ENCODE results near the gene VSX2.

DNA sequence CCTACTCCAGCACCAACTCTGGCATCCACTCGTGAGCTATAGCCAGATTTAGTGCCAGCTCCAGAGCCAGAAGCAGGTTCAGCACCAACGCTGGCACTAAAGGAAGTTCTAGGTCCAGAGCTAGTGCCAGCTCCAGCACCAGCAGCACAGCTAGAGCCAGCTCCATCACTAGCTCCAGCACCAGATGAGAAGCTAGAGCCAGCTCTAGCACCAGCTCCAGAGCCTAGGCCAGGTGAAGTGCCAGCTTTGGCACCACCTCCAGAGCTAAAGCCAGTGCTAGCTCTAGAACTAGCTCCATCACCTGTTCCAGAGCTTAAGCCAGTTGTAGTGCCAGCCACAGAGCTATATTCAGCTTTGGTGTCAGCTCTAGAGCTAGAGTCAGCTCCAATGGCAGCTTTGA is 38.8 kb downstream of the VSX2 start:
- TF ChIP-seq, protein P1, sequence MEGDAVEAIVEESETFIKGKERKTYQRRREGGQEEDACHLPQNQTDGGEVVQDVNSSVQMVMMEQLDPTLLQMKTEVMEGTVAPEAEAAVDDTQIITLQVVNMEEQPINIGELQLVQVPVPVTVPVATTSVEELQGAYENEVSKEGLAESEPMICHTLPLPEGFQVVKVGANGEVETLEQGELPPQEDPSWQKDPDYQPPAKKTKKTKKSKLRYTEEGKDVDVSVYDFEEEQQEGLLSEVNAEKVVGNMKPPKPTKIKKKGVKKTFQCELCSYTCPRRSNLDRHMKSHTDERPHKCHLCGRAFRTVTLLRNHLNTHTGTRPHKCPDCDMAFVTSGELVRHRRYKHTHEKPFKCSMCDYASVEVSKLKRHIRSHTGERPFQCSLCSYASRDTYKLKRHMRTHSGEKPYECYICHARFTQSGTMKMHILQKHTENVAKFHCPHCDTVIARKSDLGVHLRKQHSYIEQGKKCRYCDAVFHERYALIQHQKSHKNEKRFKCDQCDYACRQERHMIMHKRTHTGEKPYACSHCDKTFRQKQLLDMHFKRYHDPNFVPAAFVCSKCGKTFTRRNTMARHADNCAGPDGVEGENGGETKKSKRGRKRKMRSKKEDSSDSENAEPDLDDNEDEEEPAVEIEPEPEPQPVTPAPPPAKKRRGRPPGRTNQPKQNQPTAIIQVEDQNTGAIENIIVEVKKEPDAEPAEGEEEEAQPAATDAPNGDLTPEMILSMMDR (conservative IDR thresholded peaks at IDR 0.05; ENCODE audit: low read depth in 2 of 2), result no peak
- TF ChIP-seq EZH2 (IDR thresholded peaks at IDR 0.05; ENCODE audit: low read depth, unreplicated experiment) (no peak), CREB1 (CRISPR knock-in tag; IDR thresholded peaks at IDR 0.05; ENCODE audit: low read depth) (no peak)
